Endodermal cell (in vitro differentiated cells): ENCODE results near the gene SLC7A1. TPM values are rescaled to one million over a fixed set of nuclear protein-coding genes. Genes with fewer than 3 reads are reported as not detected.

Experiments
- DNase-seq: peaks from one replicate; pipeline ENCODE4 v3.0.0-alpha.2; 2017
- H3K27ac ChIP-seq: 2 replicates; pipeline ENCODE4 v1.5.1; 2013; ENCODE audit warnings: mild to moderate bottlenecking, low read depth, low read length, moderate library complexity
- H3K27me3 ChIP-seq: 2 replicates; pipeline ENCODE4 v1.6.1; 2013; ENCODE audit warnings: mild to moderate bottlenecking, low read length, moderate library complexity; ENCODE audit not compliant: insufficient read depth, control insufficient read depth, poor library complexity, severe bottlenecking
- H3K36me3 ChIP-seq: 2 replicates; pipeline ENCODE4 v1.7.0; 2013; ENCODE audit warnings: mild to moderate bottlenecking, low read length, moderate library complexity; ENCODE audit not compliant: control insufficient read depth, insufficient read depth
- H3K4me1 ChIP-seq: one replicate; pipeline ENCODE4 v1.7.0; 2013; ENCODE audit warnings: low read length; ENCODE audit not compliant: control insufficient read depth, insufficient read depth
- H3K4me3 ChIP-seq: 2 replicates; pipeline ENCODE4 v1.5.1; 2013; ENCODE audit warnings: mild to moderate bottlenecking, low read length, moderate library complexity
- H3K9ac ChIP-seq: 2 replicates; pipeline ENCODE4 v1.6.1; 2013; ENCODE audit warnings: mild to moderate bottlenecking, low read length, moderate library complexity; ENCODE audit not compliant: poor library complexity, severe bottlenecking; ENCODE audit errors: extremely low read depth
- H3K9me3 ChIP-seq: 2 replicates; pipeline ENCODE4 v1.6.1; 2013; ENCODE audit warnings: mild to moderate bottlenecking, low read length, moderate library complexity; ENCODE audit not compliant: control insufficient read depth
- H3K27ac Mint-ChIP-seq: 2 replicates; pipeline ENCODE4 v1.8.0; 2020; ENCODE audit warnings: mixed read lengths
- H3K27me3 Mint-ChIP-seq: 2 replicates; pipeline ENCODE4 v1.8.0; 2021; ENCODE audit warnings: mild to moderate bottlenecking, mixed read lengths; ENCODE audit not compliant: insufficient read depth
- H3K36me3 Mint-ChIP-seq: 2 replicates; pipeline ENCODE4 v1.8.0; 2020; ENCODE audit warnings: low read depth, mixed read lengths
- H3K4me1 Mint-ChIP-seq: 2 replicates; pipeline ENCODE4 v1.8.0; 2020; ENCODE audit warnings: mixed read lengths
- H3K4me3 Mint-ChIP-seq: 2 replicates; pipeline ENCODE4 v1.8.0; 2020; ENCODE audit warnings: mild to moderate bottlenecking, moderate library complexity, mixed read lengths
- H3K9me3 Mint-ChIP-seq: 2 replicates; pipeline ENCODE4 v1.8.0; 2020; ENCODE audit warnings: mild to moderate bottlenecking, mixed read lengths
- CTCF ChIP-seq: fragments of 200-600 bp; sonication (generic); conservative IDR thresholded peaks from 2 replicates; pipeline ENCODE4 v1.5.0; 2021; ENCODE audit warnings: antibody characterized with exemption, mild to moderate bottlenecking
- WGBS, 2 experiments: methylation state at CpG; one replicate each; pipeline versions ENCODE4 v1.1.5 to v1.1.7; 2013; ENCODE audit warnings: missing lambda C conversion rate in 2 of 2, mixed read lengths in 1 of 2; ENCODE audit not compliant: insufficient coverage in 1 of 2, insufficient read length in 1 of 2; 5-methylcytosine and 5-hydroxymethylcytosine counted together
- total RNA-seq, 2 donors: library from RNA; stranded (reverse); fragmentation: NEBNext Ultra II Directional in 1 of 2; extraction: Animal tissue kit (Norgen Biotek cat#: 25700) in 1 of 2; gene quantifications; 2 replicates in 1 of 2; 3 replicates in 1 of 2; pipeline ENCODE4 v1.2.1, GENCODE V29; 2021

SLC7A1 gene
- total RNA-seq, 2 donors from 2014 or later, result 26.0 to 27.3 TPM

GRCh38 chr13:29541400-29541799 lies 54.1 kb downstream of the SLC7A1 start:
- no peak overlapping the region for H3K9ac ChIP-seq
- H3K9me3 Mint-ChIP-seq, result no peaks in the 10 kb centered on the region
- H3K4me1 Mint-ChIP-seq, result peaks cover 20% of the 10 kb centered on the region
- H3K36me3 ChIP-seq, result no peaks in the 10 kb centered on the region
- H3K4me3 Mint-ChIP-seq, result no peak overlapping the region
- no peaks in the 10 kb centered on the region for H3K27me3 ChIP-seq
- no peaks in the 10 kb centered on the region for H3K9me3 ChIP-seq
- no peaks in the 10 kb centered on the region for H3K27me3 Mint-ChIP-seq
- peaks cover 13% of the 10 kb centered on the region for H3K4me1 ChIP-seq
- WGBS, 2 experiments, result 83% methylated on average over 3 of the region's 4 CpGs; no CpG with 5 or more reads in 1 of the 2 experiments
- no peak for DNase-seq
- no peaks in the 10 kb centered on the region for H3K36me3 Mint-ChIP-seq
- H3K27ac Mint-ChIP-seq, result no peak overlapping the region
- TF ChIP-seq CTCF, result no peak
- no peak overlapping the region for H3K4me3 ChIP-seq
- H3K27ac ChIP-seq, result no peak overlapping the region

GRCh38 chr13:29540799-29541198 lies 54.7 kb downstream of the SLC7A1 start:
- H3K4me1 ChIP-seq, result peaks cover 13% of the 10 kb centered on the region
- peak overlapping the region; percentile 0 for H3K27ac Mint-ChIP-seq
- H3K9ac ChIP-seq, result no peak overlapping the region
- H3K4me1 Mint-ChIP-seq, result peaks cover 20% of the 10 kb centered on the region
- WGBS, 2 experiments, result 83 to 84% methylated on average over 1 to 5 of the region's 5 CpGs
- no peaks in the 10 kb centered on the region for H3K9me3 Mint-ChIP-seq
- H3K4me3 Mint-ChIP-seq, result no peak overlapping the region
- DNase-seq, result no peak
- no peaks in the 10 kb centered on the region for H3K27me3 Mint-ChIP-seq
- no peaks in the 10 kb centered on the region for H3K36me3 Mint-ChIP-seq
- no peaks in the 10 kb centered on the region for H3K9me3 ChIP-seq
- H3K4me3 ChIP-seq, result no peak overlapping the region
- peaks cover 5% of the 10 kb centered on the region for H3K36me3 ChIP-seq
- H3K27me3 ChIP-seq, result no peaks in the 10 kb centered on the region
- no peak for TF ChIP-seq CTCF
- H3K27ac ChIP-seq, result no peak overlapping the region

DNA sequence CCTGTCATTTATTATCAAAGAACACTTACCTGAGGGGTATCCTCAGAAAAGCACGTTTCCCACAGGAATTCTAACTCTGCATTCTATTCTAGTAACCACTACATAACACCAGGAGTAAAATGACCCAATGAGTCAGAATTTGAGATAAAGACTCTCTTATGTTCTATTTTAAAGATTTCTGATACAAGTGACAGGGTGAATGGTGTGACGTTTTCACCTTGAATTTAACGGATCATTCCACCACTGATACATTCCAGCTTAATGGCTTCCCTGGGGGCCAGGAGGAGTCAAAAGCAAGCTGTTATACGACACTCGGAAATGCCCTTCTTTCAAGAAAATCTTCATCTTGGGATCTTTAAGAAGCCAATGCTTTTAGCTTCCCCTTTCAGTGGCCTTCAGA lies 55.2 kb downstream of the SLC7A1 start:
- no peaks in the 10 kb centered on the region for H3K27me3 Mint-ChIP-seq
- H3K36me3 ChIP-seq, result peaks cover 9% of the 10 kb centered on the region
- no peak for DNase-seq
- peaks cover 13% of the 10 kb centered on the region for H3K4me1 ChIP-seq
- peak overlapping the region; percentile 0 for H3K27ac Mint-ChIP-seq
- H3K36me3 Mint-ChIP-seq, result no peaks in the 10 kb centered on the region
- no peak overlapping the region for H3K27ac ChIP-seq
- H3K27me3 ChIP-seq, result no peaks in the 10 kb centered on the region
- H3K9me3 ChIP-seq, result no peaks in the 10 kb centered on the region
- WGBS, 2 experiments, result 71 to 74% methylated on average over 5 of the region's 5 CpGs
- no peak for TF ChIP-seq CTCF
- H3K4me3 ChIP-seq, result no peak overlapping the region
- no peaks in the 10 kb centered on the region for H3K9me3 Mint-ChIP-seq
- H3K4me1 Mint-ChIP-seq, result peaks cover 20% of the 10 kb centered on the region
- H3K4me3 Mint-ChIP-seq, result no peak overlapping the region
- H3K9ac ChIP-seq, result no peak overlapping the region
